ENCODE measurements around the gene LHPP.
"Not testable (repeated sequence)": the region's sequence is repeated elsewhere in the genome, so short reads cannot be mapped to it uniquely, and the experiment has no call there.

LHPP gene

GRCh38 chr10:124546957-124547646 lies 85.5 kb downstream of the LHPP start:
- H3K27ac ChIP-seq (ENCODE audit: low read depth, low read length): peak overlapping the region; percentile 62
- H4K20me1 ChIP-seq (ENCODE audit: control insufficient read depth, insufficient read depth, low read depth, low read length): no peaks in the 10 kb centered on the region
- no peaks in the 10 kb centered on the region for H3K9me2 ChIP-seq (replicated peaks; ENCODE audit: control insufficient read depth, low read length)
- peaks cover 6% of the 10 kb centered on the region for H3K36me3 ChIP-seq (ENCODE audit: control insufficient read depth, low read length)
- peak overlapping the region; percentile 70 for H3K4me3 ChIP-seq (ENCODE audit: low read length)
- peaks cover 3% of the 10 kb centered on the region; the same call in 1 of the 2 replicates for H3K79me2 ChIP-seq (ENCODE audit: control insufficient read depth, low read length)
- TF ChIP-seq EZH2phosphoT487 (IDR thresholded peaks at IDR 0.05; ENCODE audit: borderline replicate concordance, low read length): no peak
- TF ChIP-seq CTCF (IDR thresholded peaks at IDR 0.05; ENCODE audit: low read depth, low read length, poor library complexity, severe bottlenecking): no peak
- peaks cover 93% of the 10 kb centered on the region for H3K4me1 ChIP-seq (ENCODE audit: control insufficient read depth, low read length)
- peaks cover 7% of the 10 kb centered on the region for H3F3A ChIP-seq (ENCODE audit: control insufficient read depth, insufficient read depth)
- H3K27me3 ChIP-seq (ENCODE audit: control insufficient read depth, low read length): no peaks in the 10 kb centered on the region
- no peaks in the 10 kb centered on the region for H3K9me3 ChIP-seq (ENCODE audit: control insufficient read depth, insufficient read depth, low read length)
- H3K4me2 ChIP-seq (ENCODE audit: low read length): peak overlapping the region; percentile 75

DNA sequence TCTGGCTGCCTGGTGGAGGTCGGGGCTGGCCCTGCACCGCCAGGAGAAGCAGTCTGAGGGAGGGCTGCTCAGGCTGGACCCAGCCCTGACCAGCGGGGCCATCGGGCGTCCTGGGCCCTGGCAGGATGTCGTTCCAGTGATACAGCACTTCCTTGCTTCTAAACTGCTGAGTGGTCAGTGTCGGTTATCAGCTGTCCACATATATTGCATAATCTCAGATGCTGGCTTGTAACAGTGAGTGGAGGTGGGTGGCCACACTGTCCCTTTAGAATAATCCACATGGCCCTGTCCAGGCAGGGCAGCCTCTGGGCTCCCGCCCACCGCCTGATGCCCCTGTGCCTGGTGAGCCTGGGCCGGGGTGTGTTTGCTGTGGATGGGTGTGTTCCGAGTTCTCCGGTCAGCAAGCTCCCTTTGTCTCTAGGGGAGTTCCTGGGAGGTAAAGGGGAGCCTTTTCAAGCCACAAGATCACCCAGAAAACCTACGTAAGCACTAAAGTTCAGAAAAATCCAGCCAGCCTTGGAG lies 86.1 kb downstream of the LHPP start:
- no peaks in the 10 kb centered on the region for H3K9me3 ChIP-seq (ENCODE audit: control insufficient read depth, insufficient read depth, low read length)
- H3K27ac ChIP-seq (ENCODE audit: low read depth, low read length): peak overlapping the region; percentile 62
- no peaks in the 10 kb centered on the region for H3K27me3 ChIP-seq (ENCODE audit: control insufficient read depth, low read length)
- H3F3A ChIP-seq (ENCODE audit: control insufficient read depth, insufficient read depth): peaks cover 7% of the 10 kb centered on the region
- H3K4me3 ChIP-seq (ENCODE audit: low read length): peak overlapping the region; percentile 70
- H3K4me1 ChIP-seq (ENCODE audit: control insufficient read depth, low read length): peaks cover 86% of the 10 kb centered on the region
- H3K9me2 ChIP-seq (replicated peaks; ENCODE audit: control insufficient read depth, low read length): no peaks in the 10 kb centered on the region
- H3K4me2 ChIP-seq (ENCODE audit: low read length): peak overlapping the region; percentile 75
- no peaks in the 10 kb centered on the region for H4K20me1 ChIP-seq (ENCODE audit: control insufficient read depth, insufficient read depth, low read depth, low read length)
- H3K79me2 ChIP-seq (ENCODE audit: control insufficient read depth, low read length): peaks cover 3% of the 10 kb centered on the region; the same call in 1 of the 2 replicates
- TF ChIP-seq CTCF (IDR thresholded peaks at IDR 0.05; ENCODE audit: low read depth, low read length, poor library complexity, severe bottlenecking) (no peak), EZH2phosphoT487 (IDR thresholded peaks at IDR 0.05; ENCODE audit: borderline replicate concordance, low read length) (no peak)
- peaks cover 6% of the 10 kb centered on the region for H3K36me3 ChIP-seq (ENCODE audit: control insufficient read depth, low read length)

DNA sequence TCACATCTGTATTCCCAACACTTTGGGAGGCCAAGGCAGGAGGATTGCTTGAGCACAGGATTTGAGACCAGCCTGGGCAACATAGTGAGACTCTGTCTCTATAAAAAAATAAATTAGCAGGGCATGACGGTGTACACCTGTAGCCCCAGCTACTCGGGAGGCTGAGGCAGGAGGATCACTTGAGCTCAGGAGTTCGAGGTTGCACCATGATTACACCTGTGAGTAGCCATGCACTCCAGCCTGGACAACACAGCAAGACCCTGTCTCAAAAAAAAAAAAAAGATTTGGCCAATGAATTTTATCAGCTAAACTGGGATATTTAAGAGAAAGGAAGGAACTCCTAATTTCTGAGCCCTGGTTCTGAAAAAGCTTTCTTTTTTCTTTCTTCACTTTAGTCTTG lies 87.5 kb downstream of the LHPP start:
- not testable (repeated sequence) for H3K27me3 ChIP-seq (ENCODE audit: control insufficient read depth, low read length); H3F3A ChIP-seq (ENCODE audit: control insufficient read depth, insufficient read depth); H3K79me2 ChIP-seq (ENCODE audit: control insufficient read depth, low read length); H3K36me3 ChIP-seq (ENCODE audit: control insufficient read depth, low read length); H3K27ac ChIP-seq (ENCODE audit: low read depth, low read length); H3K4me3 ChIP-seq (ENCODE audit: low read length); H3K9me2 ChIP-seq (replicated peaks; ENCODE audit: control insufficient read depth, low read length); H4K20me1 ChIP-seq (ENCODE audit: control insufficient read depth, insufficient read depth, low read depth, low read length); H3K9me3 ChIP-seq (ENCODE audit: control insufficient read depth, insufficient read depth, low read length)
- peaks cover 73% of the 10 kb centered on the region for H3K4me1 ChIP-seq (ENCODE audit: control insufficient read depth, low read length)
- H3K4me2 ChIP-seq (ENCODE audit: low read length): peak overlapping the region; percentile 75; the same call in 1 of the 2 replicates

- Histone ChIP-seq H3F3A (ENCODE audit: control insufficient read depth, insufficient read depth) (peaks cover 7% of the 10 kb centered on the region), H3K4me1 (ENCODE audit: control insufficient read depth, low read length) (peaks cover 60% of the 10 kb centered on the region), H3K36me3 (ENCODE audit: control insufficient read depth, low read length) (peaks cover 6% of the 10 kb centered on the region), H3K79me2 (ENCODE audit: control insufficient read depth, low read length) (peaks cover 3% of the 10 kb centered on the region; the same call in 1 of the 2 replicates), H3K9me2 (replicated peaks; ENCODE audit: control insufficient read depth, low read length) (no peaks in the 10 kb centered on the region), H3K4me3 (ENCODE audit: low read length) (peak overlapping the region; percentile 41), H3K27me3 (ENCODE audit: control insufficient read depth, low read length) (no peaks in the 10 kb centered on the region), H3K9me3 (ENCODE audit: control insufficient read depth, insufficient read depth, low read length) (no peaks in the 10 kb centered on the region), H3K4me2 (ENCODE audit: low read length) (peak overlapping the region; percentile 55), H3K27ac (ENCODE audit: low read depth, low read length) (no peak overlapping the region), H4K20me1 (ENCODE audit: control insufficient read depth, insufficient read depth, low read depth, low read length) (no peaks in the 10 kb centered on the region)
- TF ChIP-seq EZH2phosphoT487 (IDR thresholded peaks at IDR 0.05; ENCODE audit: borderline replicate concordance, low read length): no peak
- no peak for TF ChIP-seq CTCF (IDR thresholded peaks at IDR 0.05; ENCODE audit: low read depth, low read length, poor library complexity, severe bottlenecking)
Measured at GRCh38 chr10:124550293-124551034, 88.8 kb downstream of the LHPP start.
